NCI-H82 treated with DMSO at 0.1 percent for 48 hours (cell line): ENCODE data around the gene P2RY2.

Experiments
- DNase-seq: peaks from one replicate; lab custom pipeline; 2025; ENCODE audit not compliant: unreplicated experiment; lab: John Stamatoyannopoulos, UW

Gene P2RY2

GRCh38 chr11:73281201-73281741 is 63.2 kb downstream of the P2RY2 start:
- DNase-seq: no peak

- DNase-seq: no peak
These were observed 63.9 kb downstream of the P2RY2 start for GRCh38 chr11:73281796-73282660.

GRCh38 chr11:73283276-73284000 is 65.4 kb downstream of the P2RY2 start:
- DNase-seq: no peak

- DNase-seq: no peak
These were observed 66.0 kb downstream of the P2RY2 start for GRCh38 chr11:73284106-73284505.

GRCh38 chr11:73285721-73286120 is 67.6 kb downstream of the P2RY2 start:
- DNase-seq: no peak
